Measurements from ENCODE around the gene SNN. TPM values are rescaled to one million over a fixed set of nuclear protein-coding genes. Genes with fewer than 3 reads are reported as not detected.

Gene SNN
- total RNA-seq, 4 donors from 2014 or later, result 30.7 to 66.9 (median 33.6) TPM

- H3K4me3 ChIP-seq, result no peak overlapping the region
- no peak for TF ChIP-seq EP300 (IDR thresholded peaks at IDR 0.05)
- no peak overlapping the region for H3K27ac ChIP-seq (replicated peaks in 1 of 4)
- H3K27me3 ChIP-seq, result no peaks in the 10 kb centered on the region
- intact Hi-C loops (cut with DNase I), result no loop called here
- peaks cover 0 to 50% (median 16%) of the 10 kb centered on the region in 4 donors for H3K36me3 ChIP-seq
- DNase-seq (ENCODE audit: extremely low spot score), result no peak
- WGBS, result 94% methylated on average over 3 of the region's 5 CpGs
- no peaks in the 10 kb centered on the region for H3K9me3 ChIP-seq
- H3K4me1 ChIP-seq, result peaks cover 7 to 23% (median 20%) of the 10 kb centered on the region in 4 donors
Observed at GRCh38 chr16:11706180-11706742, 38.0 kb downstream of the SNN start.

GRCh38 chr16:11707679-11708197 lies 39.5 kb downstream of the SNN start:
- no peaks in the 10 kb centered on the region for H3K9me3 ChIP-seq
- H3K4me3 ChIP-seq, result no peak overlapping the region
- no peak overlapping the region for H3K27ac ChIP-seq (replicated peaks in 1 of 4)
- intact Hi-C loops (cut with DNase I), result no loop called here
- H3K36me3 ChIP-seq, result peaks cover 0 to 47% (median 21%) of the 10 kb centered on the region in 4 donors
- no peaks in the 10 kb centered on the region for H3K27me3 ChIP-seq
- H3K4me1 ChIP-seq, result peaks cover 7 to 23% (median 20%) of the 10 kb centered on the region in 4 donors
- DNase-seq (ENCODE audit: extremely low spot score), result no peak
- no peak for TF ChIP-seq EP300 (IDR thresholded peaks at IDR 0.05)
- no peak for TF ChIP-seq CTCF (IDR thresholded peaks at IDR 0.05)
- no peak for TF ChIP-seq POLR2AphosphoS5 (IDR thresholded peaks at IDR 0.05)
- TF ChIP-seq POLR2A (IDR thresholded peaks at IDR 0.05; ENCODE audit: low read depth), result no peak
- 94% methylated on average over 4 of the region's 4 CpGs for WGBS

GRCh38 chr16:11708421-11708820 lies 40.2 kb downstream of the SNN start:
- H3K27me3 ChIP-seq, result no peaks in the 10 kb centered on the region
- peaks cover 7 to 23% (median 20%) of the 10 kb centered on the region in 4 donors for H3K4me1 ChIP-seq
- H3K4me3 ChIP-seq, result no peak overlapping the region
- intact Hi-C loops (cut with DNase I), result no loop called here
- H3K36me3 ChIP-seq, result peaks cover 0 to 48% (median 23%) of the 10 kb centered on the region in 4 donors
- 75% methylated on average over 1 of the region's 1 CpG for WGBS
- no peak overlapping the region for H3K27ac ChIP-seq (replicated peaks in 1 of 4)
- no peak for TF ChIP-seq CTCF (IDR thresholded peaks at IDR 0.05)
- TF ChIP-seq POLR2AphosphoS5 (IDR thresholded peaks at IDR 0.05), result no peak
- no peak for TF ChIP-seq POLR2A (IDR thresholded peaks at IDR 0.05; ENCODE audit: low read depth)
- TF ChIP-seq EP300 (IDR thresholded peaks at IDR 0.05), result no peak
- H3K9me3 ChIP-seq, result no peaks in the 10 kb centered on the region
- DNase-seq (ENCODE audit: extremely low spot score), result no peak

GRCh38 chr16:11711662-11712061 lies 43.4 kb downstream of the SNN start:
- Histone ChIP-seq H3K4me3 (no peak overlapping the region), H3K27ac (replicated peaks in 1 of 4) (no peak overlapping the region), H3K9me3 (no peaks in the 10 kb centered on the region), H3K27me3 (no peaks in the 10 kb centered on the region), H3K4me1 (peaks cover 3 to 16% (median 13%) of the 10 kb centered on the region in 4 donors), H3K36me3 (peaks cover 0 to 51% (median 35%) of the 10 kb centered on the region in 4 donors)
- no peak for DNase-seq (ENCODE audit: extremely low spot score)
- intact Hi-C loops (cut with DNase I), result loop anchor here (5.0 kb wide), 2 partner anchors 179 to 314 kb away; no protein-coding TSS in a partner anchor
- TF ChIP-seq EP300 (IDR thresholded peaks at IDR 0.05) (no peak), POLR2AphosphoS5 (IDR thresholded peaks at IDR 0.05) (no peak), POLR2A (IDR thresholded peaks at IDR 0.05; ENCODE audit: low read depth) (no peak), CTCF (IDR thresholded peaks at IDR 0.05) (no peak)
- 96% methylated on average over 4 of the region's 4 CpGs for WGBS

- DNase-seq (ENCODE audit: extremely low spot score), result no peak
- Histone ChIP-seq H3K27me3 (no peaks in the 10 kb centered on the region), H3K4me3 (no peak overlapping the region), H3K27ac (replicated peaks in 1 of 4) (no peak overlapping the region), H3K9me3 (no peaks in the 10 kb centered on the region), H3K36me3 (peaks cover 0 to 49% (median 35%) of the 10 kb centered on the region in 4 donors), H3K4me1 (peaks cover 3 to 20% (median 14%) of the 10 kb centered on the region in 4 donors)
- TF ChIP-seq CTCF (IDR thresholded peaks at IDR 0.05) (no peak), POLR2AphosphoS5 (IDR thresholded peaks at IDR 0.05) (no peak), EP300 (IDR thresholded peaks at IDR 0.05) (no peak), POLR2A (IDR thresholded peaks at IDR 0.05; ENCODE audit: low read depth) (no peak)
- intact Hi-C loops (cut with DNase I), result loop anchor here (5.0 kb wide), 2 partner anchors 180 to 315 kb away; no protein-coding TSS in a partner anchor
- WGBS, result 92% methylated on average over 3 of the region's 3 CpGs
Observed at GRCh38 chr16:11712122-11712521, 43.9 kb downstream of the SNN start.
